Activated CD4-positive, alpha-beta T cell treated with anti-CD3 and anti-CD28 coated beads for 24 hours (primary cell): ENCODE data around the gene LRP1B.
"Not testable (repeated sequence)": the region's sequence is repeated elsewhere in the genome, so short reads cannot be mapped to it uniquely, and the experiment has no call there.

ENCODE experiments used
- DNase-seq, 2 donors: peaks; one replicate each; pipeline ENCODE4 v3.0.0-alpha.2; 2020; ENCODE audit warnings: low read depth in 2 of 2

Gene LRP1B

DNA sequence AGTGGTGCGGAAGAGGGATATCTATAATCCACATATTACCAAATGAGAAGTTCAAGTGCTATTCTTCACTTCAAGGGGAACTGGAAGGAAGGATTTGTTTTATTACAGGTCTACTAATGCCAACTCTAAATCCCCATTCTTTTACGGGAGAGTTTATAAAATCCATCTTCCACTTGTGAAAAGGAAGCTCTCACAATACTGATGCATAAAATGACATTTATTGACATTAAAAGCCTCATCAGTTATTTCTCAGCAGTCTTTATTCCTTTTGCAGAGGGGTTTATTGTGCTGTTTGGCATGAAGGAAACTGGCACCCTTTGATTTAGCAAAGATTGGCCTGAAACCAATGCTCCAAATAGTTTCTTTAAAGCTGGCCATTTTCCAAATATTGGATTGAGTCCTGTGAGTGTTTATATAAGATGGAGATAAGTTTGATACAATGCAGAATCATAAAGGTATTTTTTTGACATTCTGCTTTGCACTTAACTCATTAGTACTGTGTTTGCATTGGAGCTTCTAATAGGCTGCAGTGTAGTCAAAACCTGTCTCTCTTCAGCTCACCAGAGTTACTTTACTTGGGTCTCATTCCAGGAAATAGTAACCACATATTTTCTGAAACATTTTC, 26.6 kb downstream of the LRP1B start:
- DNase-seq, result no peak

DNA sequence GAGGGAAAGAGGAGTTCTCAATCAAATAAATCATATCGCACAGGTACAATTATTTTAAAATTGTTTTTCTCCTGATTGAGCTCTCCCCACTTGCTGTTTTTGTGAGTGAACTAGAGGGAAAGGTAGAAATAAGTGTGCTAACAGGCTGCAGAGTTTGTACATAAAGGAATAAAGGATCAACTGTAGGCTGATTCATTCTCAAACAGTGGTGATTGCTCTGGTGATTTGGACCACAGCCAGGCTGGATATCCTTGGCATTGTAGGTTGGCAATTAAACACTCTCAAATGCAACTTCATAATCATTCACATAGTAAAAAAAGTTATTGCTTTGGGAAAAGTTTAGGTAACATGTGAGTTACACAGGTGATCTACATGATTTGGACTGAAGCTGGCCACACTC, 29.8 kb downstream of the LRP1B start:
- DNase-seq, result no peak

DNA sequence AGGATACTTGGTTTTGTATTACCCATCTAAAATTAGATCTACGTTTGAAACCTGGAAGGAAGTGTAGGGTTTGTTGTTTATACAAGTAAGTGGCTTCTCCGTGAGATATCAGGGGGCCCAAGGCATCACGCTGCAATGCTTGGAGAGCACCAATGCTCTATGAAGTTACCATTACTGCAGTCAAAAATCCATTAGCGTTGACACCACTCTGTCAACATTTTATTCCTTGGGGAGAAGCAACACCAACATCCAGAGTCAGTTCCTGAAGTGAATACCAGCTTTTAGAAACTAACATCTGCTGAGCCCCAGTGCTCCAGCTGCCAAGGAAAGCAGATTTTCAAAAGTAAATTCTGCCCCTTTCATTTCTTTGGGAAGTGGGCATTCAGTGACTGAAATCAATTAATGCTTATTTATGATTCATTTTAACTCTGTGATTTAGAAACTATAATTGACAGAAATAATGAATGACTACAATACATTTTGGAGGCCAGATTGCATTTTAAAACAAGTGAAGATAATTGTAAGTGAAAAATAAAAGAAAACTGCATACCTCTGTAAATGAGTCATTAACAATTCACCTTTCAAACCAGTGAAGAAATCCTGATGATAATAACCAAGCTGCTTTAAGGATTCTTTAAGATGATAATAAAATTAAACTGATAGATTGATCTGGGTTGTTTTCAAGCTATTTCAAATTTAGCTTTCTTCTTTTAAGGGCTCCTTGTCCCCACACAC, 30.5 kb downstream of the LRP1B start:
- DNase-seq, result no peak

DNA sequence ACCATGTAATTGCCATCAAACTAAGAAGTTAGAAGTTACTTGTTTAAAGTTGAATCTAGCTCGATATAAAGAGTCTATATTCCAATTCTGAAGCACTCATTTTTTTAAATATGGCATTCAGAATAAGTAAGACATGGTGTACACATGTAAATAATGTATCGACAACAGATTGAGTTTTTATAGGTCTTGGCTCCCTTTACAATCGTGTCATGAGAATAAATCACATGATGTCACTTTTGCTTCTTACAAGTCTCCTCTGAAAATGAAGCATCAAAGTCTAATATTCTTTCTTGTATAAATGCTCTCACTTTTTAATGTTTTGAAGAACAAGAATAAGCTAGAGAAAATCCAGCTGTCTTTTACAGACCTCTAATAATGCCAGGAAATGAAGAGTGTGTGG, 33.1 kb downstream of the LRP1B start:
- DNase-seq, result no peak

DNA sequence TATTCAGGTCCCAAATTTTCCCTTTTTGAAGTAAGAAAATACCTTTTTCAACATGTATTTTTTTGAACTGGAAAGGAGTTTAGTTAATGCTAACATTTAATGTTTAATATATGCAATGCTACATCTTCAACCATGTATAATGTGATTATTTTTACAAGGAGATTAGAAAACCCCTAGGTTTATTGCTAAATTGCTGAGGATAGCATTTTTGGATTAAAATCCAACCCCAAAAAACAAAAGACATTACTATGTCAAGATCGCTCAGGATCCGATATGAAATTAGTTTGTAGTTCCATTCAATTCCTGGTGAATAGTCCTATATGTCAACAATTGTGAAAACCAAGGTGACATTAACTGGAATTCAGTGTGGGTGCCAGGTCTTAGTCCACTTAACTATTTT, 35.2 kb downstream of the LRP1B start:
- no peak for DNase-seq

DNA sequence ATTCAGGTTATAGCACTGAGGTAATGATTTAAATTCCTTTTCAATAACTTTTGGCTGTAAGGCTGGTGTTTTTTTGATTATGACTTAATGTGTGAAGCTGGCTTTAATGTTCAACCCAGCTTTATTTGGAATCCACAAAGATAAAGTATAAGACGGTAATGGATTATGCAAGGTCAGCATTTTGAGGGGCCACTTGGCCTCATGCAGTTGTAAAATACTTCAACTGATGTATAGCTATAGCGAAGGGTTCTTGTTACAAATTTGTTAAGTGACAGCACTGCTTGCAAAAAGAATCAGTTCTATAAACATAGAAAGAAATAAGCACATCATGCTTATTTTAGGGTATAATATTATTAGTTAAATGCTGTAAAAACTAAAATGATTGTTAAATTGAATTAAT, 36.6 kb downstream of the LRP1B start:
- no peak for DNase-seq

DNA sequence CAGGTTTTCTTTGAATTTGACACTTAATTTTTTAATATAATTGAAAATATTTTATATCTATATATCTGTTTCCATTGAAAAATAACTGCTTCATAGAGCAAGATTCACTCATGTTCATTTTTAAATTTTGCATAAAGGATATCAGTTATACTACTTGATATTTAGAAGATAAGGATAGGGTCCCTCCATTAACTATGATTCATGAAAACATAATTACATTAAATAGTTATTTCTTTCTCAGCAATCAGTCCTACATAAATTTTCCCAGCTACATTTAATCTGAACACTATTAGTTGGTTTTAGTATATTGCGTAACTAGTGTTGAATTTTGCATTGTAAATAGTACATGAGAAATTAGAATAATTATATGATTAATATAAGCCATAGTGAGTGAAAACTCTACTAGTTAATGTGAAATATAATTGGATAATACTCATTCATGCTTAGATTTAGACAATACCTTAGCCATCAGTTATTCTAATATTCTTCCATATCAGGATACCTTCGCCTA, 42.7 kb downstream of the LRP1B start:
- no peak for DNase-seq

DNA sequence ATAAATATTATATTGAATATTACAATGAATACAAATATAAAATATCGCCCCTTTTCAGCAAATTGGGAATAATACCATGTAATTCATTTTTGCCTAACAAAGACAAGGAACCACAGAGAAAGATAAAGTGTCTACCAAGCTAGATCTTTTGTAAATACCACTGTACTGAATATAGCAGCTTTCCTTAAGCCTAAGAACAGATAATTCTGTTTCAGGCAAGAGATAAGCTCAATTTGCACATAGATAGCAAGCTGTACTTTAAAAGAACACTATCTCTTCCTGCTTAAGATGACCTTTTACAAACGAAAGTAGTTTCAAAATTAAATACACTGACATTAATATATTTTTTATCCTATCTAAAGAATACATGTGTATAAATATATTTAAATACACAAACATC, 43.2 kb downstream of the LRP1B start:
- not testable (repeated sequence) for DNase-seq

DNA sequence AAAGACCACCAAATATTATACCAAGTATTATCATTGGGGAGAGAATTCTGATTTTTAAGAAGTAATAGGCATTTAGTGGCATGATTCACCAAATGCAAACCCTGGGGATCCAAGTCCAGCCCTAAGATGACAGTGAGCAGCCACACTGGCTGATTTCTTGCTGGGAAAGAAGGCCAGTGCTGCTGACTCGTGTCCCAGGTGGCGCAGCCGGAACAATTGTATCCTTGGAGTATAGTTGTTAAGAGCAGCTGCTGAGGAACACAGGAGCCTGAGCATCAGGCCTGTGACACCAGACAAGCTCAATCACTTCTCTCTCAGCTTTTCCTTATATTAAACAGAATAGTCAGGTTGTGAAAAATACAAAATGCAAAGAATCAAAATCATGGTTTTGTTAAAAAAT, 48.4 kb downstream of the LRP1B start:
- no peak for DNase-seq

DNA sequence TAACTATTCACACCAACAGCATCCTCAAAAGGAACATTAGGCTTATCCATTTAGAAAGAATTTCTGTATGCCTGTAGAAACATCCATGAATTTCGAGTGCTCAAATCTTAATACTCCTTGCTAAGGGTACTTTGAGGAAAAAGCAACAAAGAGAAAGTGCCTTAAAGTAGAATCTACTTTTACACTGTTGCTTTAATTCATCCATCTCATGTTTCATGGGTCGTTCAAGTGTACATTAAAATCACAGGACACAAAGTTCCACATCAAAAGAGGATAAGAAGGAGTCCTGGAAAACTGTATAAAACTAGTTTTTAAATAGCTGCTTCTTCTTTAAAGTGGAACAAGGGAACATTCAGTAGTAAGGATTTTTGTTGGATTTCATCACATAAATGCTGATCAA, 54.5 kb downstream of the LRP1B start:
- no peak for DNase-seq

DNA sequence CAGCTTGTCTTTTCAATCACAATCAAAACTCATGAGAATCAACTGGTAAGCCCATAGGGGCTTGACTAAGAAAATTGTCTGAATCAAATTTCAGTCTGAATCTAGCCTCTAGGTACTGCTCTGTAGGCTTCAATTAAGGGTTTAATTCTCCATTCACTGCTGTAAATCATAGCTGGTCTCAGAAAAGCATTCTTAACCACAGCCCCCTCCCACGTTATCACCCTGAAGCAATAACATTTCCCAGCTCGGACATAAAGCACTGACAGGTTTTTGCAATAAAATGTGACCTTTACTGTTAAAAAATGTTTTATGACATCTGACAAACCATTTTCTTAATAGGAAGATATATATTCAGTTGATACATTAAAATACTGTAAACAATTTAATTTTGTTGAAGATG, 55.0 kb downstream of the LRP1B start:
- no peak for DNase-seq

DNA sequence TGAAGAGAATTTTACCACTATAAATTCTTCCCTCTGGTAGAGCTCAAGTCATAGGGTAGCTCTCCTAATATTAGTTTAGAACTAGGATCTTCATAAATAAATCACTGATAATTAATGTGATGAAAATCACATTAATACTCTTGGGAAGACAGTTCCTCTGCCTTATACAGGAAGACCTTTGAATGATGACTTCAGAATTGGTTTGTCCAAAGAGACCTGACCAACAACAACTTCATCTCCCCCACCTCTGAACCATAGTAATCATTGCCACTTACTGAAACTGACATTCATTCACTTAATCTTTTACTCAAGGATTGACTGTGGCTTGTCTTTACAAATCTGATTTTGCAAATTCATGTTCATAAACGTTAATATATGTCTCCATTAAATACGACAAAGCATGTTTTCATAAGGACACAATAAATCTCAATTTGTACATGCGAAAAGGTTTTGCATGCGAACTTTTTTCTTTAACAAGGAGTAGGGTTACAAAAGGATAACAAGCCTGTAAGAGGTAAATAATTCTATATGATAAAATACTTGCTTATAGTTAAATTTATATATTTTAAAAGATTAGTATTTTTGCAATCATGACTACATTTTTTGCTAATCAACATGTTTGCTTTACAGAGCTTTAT, 61.4 kb downstream of the LRP1B start:
- DNase-seq, result no peak

DNA sequence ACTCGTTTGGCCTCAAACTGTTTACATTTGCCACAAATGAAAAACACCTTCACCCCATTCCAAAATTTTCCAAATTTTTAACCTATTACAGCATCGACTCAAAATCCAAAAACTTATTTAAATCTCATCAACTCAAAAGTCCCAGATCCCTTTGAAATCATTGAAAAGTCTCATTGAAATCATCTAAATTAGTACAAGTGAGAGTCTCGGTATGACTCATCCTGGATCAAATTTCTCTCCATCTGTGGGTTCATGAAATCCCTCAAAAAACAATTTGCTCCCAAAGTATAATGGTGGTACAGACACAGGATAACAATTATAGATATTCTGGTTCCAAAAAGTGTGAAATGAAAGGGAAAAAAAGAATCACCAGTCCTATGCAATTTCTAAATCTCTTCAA, 65.1 kb downstream of the LRP1B start:
- no peak for DNase-seq

DNA sequence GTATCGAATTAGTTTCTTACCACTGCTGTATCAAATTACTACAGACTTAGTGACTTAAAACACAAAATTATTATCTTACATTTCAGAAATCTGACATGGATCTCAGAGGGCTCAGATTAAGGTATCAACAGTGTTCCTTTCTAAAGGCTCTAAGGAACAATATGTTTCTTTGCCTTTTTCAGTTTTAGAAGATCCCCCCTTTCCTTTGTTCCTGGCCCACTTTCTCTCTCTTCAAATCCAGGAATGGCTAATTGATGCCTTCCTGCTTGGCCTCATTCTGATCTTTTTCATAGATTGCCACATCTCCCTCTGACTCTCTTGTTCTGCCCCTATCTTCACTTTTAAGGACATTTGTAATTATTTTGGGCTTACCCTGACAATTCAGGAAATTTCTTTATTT, 65.7 kb downstream of the LRP1B start:
- DNase-seq, result no peak

DNA sequence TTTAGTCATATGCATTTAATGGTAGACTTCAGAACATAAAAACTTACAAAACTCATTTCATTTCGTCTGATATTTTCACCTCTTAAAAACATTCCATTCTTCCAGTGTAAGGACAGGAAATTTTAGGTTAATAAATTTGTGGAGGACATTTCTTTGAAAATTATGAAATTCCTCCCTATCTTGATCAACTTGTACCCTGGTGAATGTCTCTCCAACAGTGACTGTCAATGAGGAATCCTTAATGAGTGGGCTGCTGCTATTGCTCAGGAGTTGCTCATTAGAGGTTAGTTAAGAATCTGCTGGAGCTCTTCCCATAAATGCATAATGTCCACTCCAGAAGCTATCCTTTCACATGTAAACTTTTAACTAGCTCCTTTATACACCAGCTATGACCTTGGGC, 69.1 kb downstream of the LRP1B start:
- no peak for DNase-seq

DNA sequence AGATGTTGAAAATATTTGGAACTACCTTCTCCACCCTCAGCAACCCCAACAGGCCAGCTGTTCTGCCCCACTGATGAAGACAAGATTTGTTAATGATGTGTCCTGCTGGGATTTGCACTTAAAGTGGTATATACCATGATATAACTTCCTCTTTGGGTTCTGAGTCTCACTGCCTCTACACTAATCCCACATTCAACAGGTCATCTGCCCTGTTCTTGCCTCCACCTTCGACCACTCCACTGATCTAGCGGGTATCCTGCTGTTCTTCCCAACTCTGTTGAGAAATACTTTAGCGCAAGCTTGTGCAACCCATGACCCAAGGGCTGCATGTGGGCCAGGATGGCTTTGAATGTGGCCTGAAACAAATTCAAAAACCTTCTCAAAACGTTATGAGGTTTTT, 72.7 kb downstream of the LRP1B start:
- no peak for DNase-seq

DNA sequence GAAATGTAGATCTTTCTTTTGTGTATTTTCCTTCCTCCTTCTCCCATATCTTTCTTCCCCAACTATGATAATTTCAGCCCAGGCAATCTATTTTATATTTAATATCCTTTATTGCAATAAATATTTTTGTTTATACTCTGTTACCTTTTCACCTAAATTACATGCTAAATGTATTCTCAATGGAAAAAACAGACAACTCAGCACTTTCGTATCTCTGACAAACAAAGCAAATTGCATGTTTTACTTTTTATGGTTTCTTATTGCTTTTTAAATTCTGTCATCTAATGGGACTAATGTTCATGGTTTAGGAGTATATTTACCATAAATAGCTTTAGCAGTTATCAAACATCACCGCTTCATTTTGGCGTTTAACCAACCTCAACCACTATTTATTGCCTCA, 74.0 kb downstream of the LRP1B start:
- no peak for DNase-seq

DNA sequence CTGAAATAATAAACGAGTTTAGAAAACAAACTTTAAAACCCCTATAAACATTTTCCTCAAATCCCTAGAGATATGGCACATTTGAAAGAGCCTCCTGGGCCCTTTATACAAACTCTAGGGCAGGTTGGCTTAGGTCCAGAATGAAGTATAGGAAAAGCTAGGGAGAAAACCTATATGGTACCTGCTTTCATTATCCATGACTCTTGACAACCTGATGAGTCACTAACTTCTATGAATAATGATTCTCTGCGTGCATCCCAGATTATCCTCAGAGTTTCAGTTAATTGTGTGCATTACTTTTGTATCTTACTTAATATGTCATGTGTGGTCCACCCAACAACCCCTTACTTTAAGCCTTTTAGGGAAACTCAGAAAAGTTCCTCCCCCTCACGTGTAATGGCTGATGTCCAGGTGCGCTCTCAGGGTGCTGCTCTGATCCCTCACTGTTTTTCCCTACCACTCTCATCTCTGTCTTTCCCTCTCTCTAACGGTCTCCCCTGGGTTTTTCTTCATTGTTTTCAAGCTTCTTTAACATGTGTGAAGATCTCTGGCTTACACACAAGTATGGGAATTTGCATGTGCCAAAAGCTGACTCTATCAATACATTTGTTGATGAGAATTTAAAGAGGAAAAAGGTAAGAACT, 78.5 kb downstream of the LRP1B start:
- no peak for DNase-seq

DNA sequence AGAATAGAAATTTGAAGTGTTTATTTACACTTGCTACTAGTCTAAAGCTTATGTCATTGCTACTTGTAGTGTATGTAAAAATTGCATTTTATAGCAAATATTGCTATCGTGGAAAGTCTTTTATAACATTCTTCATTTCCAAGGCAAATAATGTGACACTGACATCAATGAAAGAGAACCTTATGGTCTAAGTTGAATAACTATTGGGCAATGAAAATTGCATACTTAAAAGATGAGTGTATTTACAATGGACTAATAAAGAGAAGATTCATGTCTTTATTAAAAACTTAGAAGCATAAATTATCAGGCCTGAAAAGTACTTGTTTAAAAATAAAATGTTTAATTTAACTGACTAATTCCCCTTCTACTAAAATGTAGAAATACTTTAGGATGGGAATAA, 82.2 kb downstream of the LRP1B start:
- DNase-seq, result no peak

DNA sequence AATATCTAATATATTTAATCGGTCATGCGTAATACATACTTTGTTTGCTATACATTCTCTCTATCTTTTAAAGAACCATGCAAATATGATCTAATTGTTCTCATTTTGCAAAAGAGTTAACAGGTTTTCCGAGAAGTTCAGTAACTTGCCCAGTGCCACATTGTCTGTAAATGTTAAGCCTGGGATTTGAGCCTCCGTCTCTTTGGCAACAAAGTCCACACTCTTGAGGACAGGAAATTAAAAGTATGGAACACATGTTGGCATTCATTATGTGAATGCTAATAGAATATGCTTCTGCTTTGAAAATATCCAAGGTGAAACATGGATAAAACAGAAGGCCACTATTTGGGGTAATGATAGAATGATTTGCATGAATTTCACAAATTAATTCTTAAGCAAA, 85.2 kb downstream of the LRP1B start:
- no peak for DNase-seq

DNA sequence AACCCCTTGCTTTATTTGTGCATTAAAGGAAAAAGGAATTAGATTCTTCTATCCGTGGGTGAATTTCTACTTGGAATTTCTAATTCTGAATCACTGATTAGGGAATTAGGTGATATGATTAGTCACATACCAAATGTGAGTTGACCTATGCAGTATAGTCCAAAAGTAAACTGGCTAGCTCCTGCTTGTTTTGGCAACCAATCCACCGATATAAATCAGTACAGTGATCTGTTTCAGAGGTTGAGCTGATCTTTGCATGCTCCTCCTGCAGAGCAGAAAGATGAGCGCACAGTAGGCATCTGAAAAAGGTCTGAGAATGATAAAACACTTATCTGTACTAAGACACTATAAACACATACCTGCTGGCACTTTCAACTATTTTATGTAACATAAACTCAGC, 86.6 kb downstream of the LRP1B start:
- DNase-seq, result no peak

DNA sequence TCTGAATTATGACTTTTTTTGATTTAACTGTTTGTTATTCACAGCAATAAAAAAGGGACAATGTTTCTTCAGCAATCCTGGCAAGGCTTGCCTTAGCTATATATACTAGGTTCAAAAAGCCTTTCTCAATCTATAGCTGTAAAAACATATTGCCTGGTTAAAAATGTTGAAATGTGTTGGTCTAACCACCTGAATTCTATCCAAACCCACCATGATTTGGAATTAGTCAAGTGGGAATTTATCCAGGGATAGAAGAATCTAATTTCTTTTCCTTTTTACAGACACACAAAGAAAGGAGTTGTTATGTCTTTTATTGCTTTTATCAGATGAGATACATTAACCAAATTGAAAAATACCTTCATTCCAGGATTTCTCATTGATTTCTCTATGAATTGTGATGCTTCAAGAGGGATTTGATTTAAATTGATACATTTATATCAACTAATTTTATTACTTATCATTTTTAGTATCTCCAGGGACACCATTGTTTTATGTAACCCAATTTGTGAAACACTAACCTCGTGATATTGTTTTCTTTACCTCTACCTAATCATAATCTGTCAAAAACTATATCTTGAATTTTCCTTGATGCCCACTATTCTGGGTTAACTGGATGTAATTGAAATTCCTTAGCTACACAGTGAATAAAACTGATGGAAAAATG, 88.1 kb downstream of the LRP1B start:
- no peak for DNase-seq
